COR-L47 (cell line): Measurements from ENCODE around the gene PRDM5.
"Not testable (repeated sequence)": the region's sequence is repeated elsewhere in the genome, so short reads cannot be mapped to it uniquely, and the experiment has no call there.

ENCODE experiments used
- DNase-seq: peaks from one replicate; lab custom pipeline; 2025; lab: John Stamatoyannopoulos, UW

The PRDM5 gene

DNA sequence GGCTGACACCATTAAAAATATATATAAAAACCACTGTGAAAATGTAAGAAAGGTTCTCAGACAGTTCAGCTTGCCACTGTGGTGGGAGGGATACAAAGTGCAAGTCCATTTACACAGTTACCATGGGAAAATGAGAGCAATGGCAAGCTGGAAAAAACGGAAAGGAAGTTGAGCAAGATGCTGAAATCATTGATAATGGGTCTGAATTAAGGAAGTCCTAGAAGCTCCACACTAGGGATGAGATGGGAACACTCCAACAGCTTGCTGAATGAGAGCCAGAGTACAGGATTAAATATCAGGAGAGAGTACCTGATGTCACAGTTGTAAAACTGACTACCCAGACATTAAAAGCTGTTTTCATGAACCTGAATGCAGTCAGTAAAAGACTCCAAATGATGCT lies 218.6 kb downstream of the PRDM5 start:
- DNase-seq, result no peak

DNA sequence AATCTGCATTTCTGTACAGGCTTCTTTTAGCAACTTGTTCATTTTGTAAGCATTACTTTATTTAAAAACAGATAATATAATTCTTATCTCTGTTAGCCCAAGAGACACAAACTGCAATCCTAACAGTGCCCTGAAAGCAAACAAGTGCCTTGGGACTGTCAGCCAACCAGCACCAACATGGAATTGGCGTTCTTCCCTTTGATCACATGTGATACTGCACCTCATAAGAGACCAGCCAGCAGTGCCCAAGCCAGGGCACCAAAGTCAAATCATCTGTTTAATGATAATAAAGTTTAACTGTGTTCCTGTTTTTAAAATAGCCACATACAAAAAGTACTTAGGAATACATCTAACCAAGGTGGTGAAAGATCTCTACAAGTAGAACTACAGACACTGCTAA lies 223.2 kb downstream of the PRDM5 start:
- DNase-seq, result no peak

DNA sequence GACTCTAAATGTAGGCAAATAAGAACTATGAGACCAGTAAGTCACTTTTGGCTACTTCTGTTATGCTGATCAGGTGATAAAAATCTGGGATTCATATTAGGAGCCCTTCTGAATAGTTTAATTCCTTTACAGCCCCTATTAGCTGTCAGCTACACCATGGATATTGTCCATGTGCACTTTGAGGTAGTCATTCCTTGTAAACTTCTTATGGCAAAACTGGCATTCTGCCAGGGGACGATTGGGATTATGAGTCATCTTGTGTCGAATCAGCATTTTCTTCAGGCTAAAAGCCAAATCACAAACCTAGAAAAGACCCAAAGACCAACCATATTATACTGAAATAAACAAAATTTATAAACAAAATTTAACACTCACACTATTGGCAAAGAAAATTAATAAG lies 227.6 kb downstream of the PRDM5 start:
- no peak for DNase-seq

DNA sequence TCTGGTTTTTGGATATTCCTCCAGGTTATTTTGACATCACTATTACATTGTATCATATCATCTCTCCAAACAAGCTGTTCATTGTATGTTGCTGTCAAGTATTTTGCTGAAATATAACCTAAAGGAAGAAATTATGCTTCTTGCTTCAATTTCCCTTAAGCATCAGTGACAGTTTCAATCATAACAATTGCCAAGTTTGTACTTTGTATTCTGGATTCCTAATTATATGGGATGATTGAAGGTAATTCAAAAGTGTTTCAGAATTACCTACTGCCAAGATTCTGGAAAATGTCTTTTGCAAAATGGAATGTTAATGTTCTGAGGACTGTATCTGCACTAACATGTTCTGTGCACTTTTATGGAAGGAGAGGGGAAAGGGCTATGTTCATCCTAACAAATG lies 228.7 kb downstream of the PRDM5 start:
- DNase-seq, result no peak

DNA sequence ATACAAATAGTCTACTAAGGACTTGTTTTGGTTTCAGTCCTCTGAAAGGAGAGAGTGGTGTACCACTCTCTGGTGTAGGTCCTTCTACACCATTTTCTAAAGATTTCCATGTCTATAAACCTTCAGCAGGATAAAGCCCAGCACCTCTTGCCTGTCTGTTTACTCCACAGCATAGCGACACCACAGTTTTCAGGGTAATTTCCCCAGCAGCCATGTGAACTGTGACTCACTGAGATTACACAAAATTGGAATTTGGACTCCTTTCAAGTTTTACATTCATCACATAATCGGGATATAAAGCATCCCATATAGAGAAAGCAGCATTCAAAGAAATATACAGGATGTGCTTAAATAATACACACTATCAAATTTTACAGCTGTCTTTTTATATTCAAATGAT lies 229.6 kb downstream of the PRDM5 start:
- peak; percentile 21 for DNase-seq

- no peak for DNase-seq
Observed at GRCh38 chr4:120691536-120691935, 231.0 kb downstream of the PRDM5 start.

- DNase-seq, result no peak
Observed at GRCh38 chr4:120691106-120691505, 231.4 kb downstream of the PRDM5 start.

DNA sequence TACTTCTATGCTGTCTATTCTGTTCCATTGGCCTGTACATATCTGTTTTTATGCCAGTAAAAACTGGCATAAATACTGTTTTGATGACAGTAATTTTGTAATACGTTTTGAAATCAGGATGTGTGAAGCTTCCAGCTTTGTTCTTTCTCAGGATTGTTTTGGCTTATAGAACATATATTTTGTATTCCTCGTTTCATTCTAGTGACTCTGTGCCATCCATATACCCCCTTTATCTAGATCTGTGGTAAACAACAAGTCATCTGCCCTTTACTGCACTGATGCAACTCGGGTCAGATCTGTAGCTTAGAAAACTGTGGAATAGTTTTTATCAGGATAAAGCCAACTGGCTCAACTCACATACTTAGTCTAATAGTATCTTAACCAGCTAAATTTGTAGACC lies 233.7 kb downstream of the PRDM5 start:
- DNase-seq, result no peak

DNA sequence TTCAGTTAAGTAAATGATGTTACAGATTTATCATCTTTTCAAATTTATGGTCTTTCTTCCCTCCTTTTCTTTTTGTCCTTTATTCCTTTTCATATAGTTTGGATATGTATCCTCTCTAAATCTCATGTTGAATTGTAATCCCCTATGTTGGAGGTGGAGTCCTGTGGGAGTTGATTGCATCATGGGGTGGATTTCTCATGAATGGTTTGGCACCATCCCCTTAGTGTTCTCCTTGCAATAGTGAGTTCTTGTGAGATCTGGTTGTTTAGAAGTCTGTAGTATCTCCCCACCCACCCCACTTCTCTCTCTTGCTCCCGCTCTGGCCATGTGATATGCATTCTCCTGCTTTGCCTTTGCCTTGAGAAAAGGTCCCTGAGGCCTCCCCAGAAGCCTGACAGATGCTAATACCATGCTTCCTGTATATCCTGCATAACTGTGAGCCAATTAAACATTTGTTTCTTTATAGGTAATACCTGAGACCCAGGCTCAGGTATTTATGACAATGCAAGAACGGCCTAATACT lies 236.7 kb downstream of the PRDM5 start:
- no peak for DNase-seq

- no peak for DNase-seq
Observed at GRCh38 chr4:120683897-120684540, 238.5 kb downstream of the PRDM5 start.

GRCh38 chr4:120682981-120683380 lies 239.5 kb downstream of the PRDM5 start:
- DNase-seq, result no peak

GRCh38 chr4:120680647-120681228 lies 241.8 kb downstream of the PRDM5 start:
- no peak for DNase-seq

- no peak for DNase-seq
Observed at GRCh38 chr4:120673696-120674095, 248.8 kb downstream of the PRDM5 start.

DNA sequence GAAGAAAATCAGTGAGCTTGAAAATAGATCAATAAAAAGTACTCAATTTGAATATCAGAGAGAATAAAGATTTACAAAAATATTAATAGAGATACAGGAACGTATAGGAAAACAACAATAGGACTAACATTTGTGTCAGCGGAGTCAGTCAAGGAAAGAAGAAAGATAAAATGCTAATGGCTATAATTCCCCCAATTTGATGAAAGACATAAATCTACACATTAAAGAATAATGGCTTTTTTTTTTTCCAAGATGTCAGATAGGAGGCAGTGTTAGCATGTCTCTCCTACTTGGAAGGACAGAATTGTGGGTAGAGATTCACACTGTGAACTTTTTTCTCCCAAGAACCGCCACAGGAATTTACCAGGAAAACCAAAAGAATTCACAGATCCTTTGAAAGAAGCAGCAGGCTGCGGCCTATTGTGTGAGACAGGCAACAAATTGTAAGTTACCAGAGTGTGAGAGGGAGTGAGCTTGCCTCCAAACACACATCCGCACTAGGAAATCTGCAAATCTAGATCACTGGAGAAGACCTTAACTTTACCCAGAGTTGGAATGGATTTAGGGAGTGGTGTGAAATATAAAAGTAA lies 249.9 kb downstream of the PRDM5 start:
- DNase-seq, result no peak

- no peak for DNase-seq
Observed at GRCh38 chr4:120672076-120672475, 250.4 kb downstream of the PRDM5 start.

GRCh38 chr4:120671538-120671937 lies 251.0 kb downstream of the PRDM5 start:
- no peak for DNase-seq

GRCh38 chr4:120667102-120667501 lies 255.4 kb downstream of the PRDM5 start:
- no peak for DNase-seq

DNA sequence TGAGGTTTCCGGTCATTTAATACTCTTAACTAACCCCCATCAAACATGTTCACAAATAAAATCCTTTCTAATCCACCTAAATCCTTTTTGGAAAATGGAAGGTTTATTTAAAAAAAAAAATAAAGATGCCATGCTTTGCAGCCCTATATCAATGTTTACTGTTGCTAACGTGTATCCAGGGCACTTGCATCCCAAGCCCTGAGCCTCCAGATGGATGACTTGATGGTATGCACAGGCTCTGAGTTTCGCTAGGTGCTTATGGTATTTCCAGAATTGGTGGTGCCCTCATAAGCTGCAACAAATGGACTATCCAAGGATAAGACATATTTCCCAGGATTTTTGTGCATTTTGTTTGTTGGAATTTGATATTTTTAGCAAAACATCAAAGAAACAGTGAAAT lies 257.7 kb downstream of the PRDM5 start:
- DNase-seq, result no peak

DNA sequence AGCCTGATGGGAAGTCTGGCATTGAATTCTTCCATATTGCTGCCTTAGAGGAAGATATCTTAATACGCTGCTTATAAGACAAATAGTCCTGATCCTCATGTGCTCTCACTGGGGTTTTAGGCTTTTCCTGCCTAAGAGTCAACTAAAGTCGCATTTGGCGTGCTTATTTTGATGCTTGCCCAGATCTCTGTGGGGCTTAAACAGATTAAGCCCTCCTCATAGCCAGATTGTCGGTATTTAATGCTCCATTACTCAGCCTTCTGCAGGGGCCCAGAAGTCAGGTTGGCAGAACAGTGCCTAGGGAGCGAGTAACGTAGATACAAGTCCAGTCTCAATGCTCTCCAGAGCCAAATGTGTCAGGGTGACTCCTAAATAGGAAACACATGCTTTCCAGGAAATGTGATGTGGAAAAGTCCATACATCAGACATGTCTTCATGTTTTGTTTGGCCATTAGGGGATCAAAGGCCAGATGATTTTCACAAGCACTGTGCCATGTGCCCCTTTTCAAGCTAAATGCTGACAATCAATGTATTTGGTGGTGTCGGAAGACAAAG lies 262.8 kb downstream of the PRDM5 start:
- no peak for DNase-seq

DNA sequence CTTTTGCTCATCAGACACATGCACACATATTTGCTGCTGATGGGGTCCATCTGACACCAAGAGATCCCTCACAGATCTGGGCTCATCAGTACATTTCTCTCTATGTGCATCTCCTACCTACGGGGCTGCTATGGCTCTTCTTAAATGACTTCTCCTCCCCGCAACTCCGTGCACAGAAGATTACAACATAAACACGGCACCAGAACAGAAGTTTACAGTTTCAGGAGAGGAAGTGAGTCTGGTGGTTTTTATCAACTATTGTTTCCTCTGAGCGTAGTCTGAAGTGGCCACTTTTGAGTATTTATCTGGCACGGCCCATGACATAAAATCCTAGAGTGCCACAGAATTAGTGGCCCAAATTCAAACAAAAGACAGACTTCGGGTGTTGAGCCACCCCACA lies 263.8 kb downstream of the PRDM5 start:
- no peak for DNase-seq

DNA sequence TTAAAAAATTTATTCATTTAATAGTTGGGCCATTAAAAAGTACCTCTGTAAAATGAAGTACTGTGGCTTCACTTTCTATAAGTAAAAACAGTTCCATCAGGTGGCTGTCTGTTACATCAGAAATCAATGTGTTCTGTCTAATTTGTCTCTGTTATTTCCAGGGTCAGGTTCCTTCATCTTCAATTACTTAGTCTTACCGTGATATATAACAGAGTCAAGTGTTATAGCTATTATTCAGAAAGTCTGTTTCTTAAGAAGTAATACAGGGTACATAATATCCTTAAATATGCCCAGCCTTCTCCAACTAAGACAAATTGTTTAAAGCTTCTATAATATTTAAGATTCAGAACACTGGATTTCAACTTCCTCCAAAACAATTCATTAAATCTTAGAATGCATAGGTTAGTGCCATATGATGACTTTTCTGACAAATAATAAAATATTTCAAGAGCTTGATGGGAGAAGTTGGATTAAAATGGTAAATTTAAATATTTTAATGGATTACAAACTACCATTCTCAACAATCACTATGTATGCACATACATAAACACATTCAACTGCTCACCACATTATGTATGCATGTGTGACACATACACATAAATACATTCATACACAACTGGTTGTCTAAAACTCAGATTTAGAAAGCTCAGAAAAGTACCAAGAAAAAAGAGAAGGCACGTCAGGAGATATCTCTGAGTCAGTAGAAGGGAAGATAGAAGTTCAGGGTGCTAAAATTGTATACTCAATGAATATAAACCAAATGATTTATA lies 268.5 kb downstream of the PRDM5 start:
- no peak for DNase-seq

DNA sequence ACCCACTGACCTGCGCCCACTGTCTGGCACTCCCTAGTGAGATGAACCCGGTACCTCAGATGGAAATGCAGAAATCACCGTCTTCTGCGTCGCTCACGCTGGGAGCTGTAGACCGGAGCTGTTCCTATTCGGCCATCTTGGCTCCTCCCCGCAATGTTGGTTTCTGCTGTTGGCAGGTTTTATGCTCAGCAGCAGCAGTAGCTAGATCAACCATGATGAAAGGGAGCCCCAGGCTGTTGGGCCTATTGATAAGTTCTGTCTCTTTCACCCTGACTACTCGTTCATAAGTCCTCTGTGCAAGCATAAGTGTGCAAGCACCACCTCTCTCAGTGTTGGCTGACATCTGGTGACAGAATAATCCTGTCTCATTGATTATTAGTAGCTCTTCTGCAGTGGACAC lies 274.2 kb downstream of the PRDM5 start:
- DNase-seq, result not testable (repeated sequence)
